A549 (cell line): Measurements from ENCODE around the gene ELMO3. TPM values are rescaled to one million over a fixed set of nuclear protein-coding genes. Genes with fewer than 3 reads are reported as not detected.

Experiments
- ATAC-seq, 2 experiments: fragments of 200-7000 bp in 1 of 2; fragments of >200 bp in 1 of 2; cut with Nextera tagmentation in 1 of 2; cut with Tn5 transposase in 1 of 2; 3 replicates each; pipeline versions ENCODE4 v1.8.0 to v1.9.1; 2018 to 2020; ENCODE audit warnings: mild to moderate bottlenecking in 1 of 2, moderate library complexity in 1 of 2
- CTCF ChIA-PET: fragments of 300-600 bp; sonication (Branson Sonifier 250); formaldehyde crosslinking; extraction: SDS; loops from one replicate; lab custom pipeline; 2021; ENCODE audit warnings: antibody characterized with exemption, inconsistent platforms; lab: Yijun Ruan, JAX
- POLR2A ChIA-PET: fragments of 350-600 bp; formaldehyde crosslinking; extraction: SDS; loops from one replicate; lab custom pipeline; 2021; ENCODE audit warnings: antibody characterized with exemption, inconsistent platforms; lab: Yijun Ruan, JAX
- DNase-seq, 2 experiments: peaks; one replicate each; pipeline versions ENCODE4 v3.0.0 to v3.0.0-alpha.2; 2011 to 2016; ENCODE audit warnings: low read depth in 1 of 2, low spot score in 1 of 2
- FAIRE-seq: peaks from 2 replicates; lab custom pipeline; 2011; peaks lifted over from hg19 to GRCh38; lab: Jason Lieb, UNC
- H3K27ac ChIP-seq, 2 experiments: fragments of >200 bp; sonication (Bioruptor Twin); formaldehyde crosslinking; 3 replicates each; pipeline ENCODE4 v1.5.1; 2016 to 2017
- H3K4me1 ChIP-seq: fragments of >200 bp; sonication (Bioruptor Twin); formaldehyde crosslinking; 3 replicates; pipeline ENCODE4 v1.6.1; 2016
- H3K4me2 ChIP-seq: fragments of >200 bp; sonication (Bioruptor Twin); formaldehyde crosslinking; 3 replicates; pipeline ENCODE4 v1.6.1; 2016
- H3K4me3 ChIP-seq: fragments of >200 bp; sonication (Bioruptor Twin); formaldehyde crosslinking; 3 replicates; pipeline ENCODE4 v1.5.1; 2016
- H3K9me3 ChIP-seq: fragments of >200 bp; sonication (Bioruptor Twin); formaldehyde crosslinking; 3 replicates; pipeline ENCODE4 v1.6.1; 2016
- BCL3 ChIP-seq: fragments of >200 bp; sonication (Bioruptor Twin); formaldehyde crosslinking; IDR thresholded peaks from 3 replicates; pipeline ENCODE4 v1.6.1; 2016
- CBX8 ChIP-seq: fragments of 200-600 bp; sonication (generic); IDR thresholded peaks from 2 replicates; pipeline ENCODE4 v1.6.1; 2016
- CEBPB ChIP-seq, 2 experiments: fragments of >200 bp in 1 of 2; sonication (Bioruptor Twin) in 1 of 2; formaldehyde crosslinking in 1 of 2; IDR thresholded peaks; 2 replicates each; pipeline ENCODE4 v1.6.1; 2012 to 2016
- CHD2 ChIP-seq: fragments of 150-350 bp; IDR thresholded peaks from 2 replicates; pipeline ENCODE4 v1.6.1; 2014; ENCODE audit warnings: low read length; ENCODE audit not compliant: partially characterized antibody
- E2F6 ChIP-seq: IDR thresholded peaks from 2 replicates; pipeline ENCODE4 v1.6.1; 2012; ENCODE audit warnings: low read depth, borderline replicate concordance
- EHF ChIP-seq: fragments of 250-450 bp; sonication (Bioruptor Pico); IDR thresholded peaks from 2 replicates; pipeline ENCODE4 v1.5.0; 2020; ENCODE audit warnings: mild to moderate bottlenecking
- ELK1 ChIP-seq: fragments of 150-350 bp; IDR thresholded peaks from 2 replicates; pipeline ENCODE4 v1.6.1; 2014; ENCODE audit warnings: low read depth, mild to moderate bottlenecking, low read length
- EP300 ChIP-seq, 2 experiments: fragments of >200 bp; sonication (Bioruptor Twin); formaldehyde crosslinking; IDR thresholded peaks; 2 replicates in 1 of 2; 3 replicates in 1 of 2; pipeline ENCODE4 v1.6.1; 2016 to 2017
- FOSB ChIP-seq: fragments of 250-450 bp; sonication (Bioruptor Pico); IDR thresholded peaks from 2 replicates; pipeline ENCODE4 v1.5.0; 2020; ENCODE audit warnings: mild to moderate bottlenecking, moderate library complexity
- FOSL2 ChIP-seq, 2 experiments: fragments of 450-650 bp in 1 of 2; fragments of >200 bp in 1 of 2; sonication (Bioruptor Twin) in 1 of 2; formaldehyde crosslinking; IDR thresholded peaks; 2 replicates each; pipeline versions ENCODE4 v1.5.0 to v1.6.1; 2016 to 2020; ENCODE audit warnings: mild to moderate bottlenecking in 1 of 2, moderate library complexity in 1 of 2
- HDAC2 ChIP-seq: fragments of 200-600 bp; sonication (generic); IDR thresholded peaks from 2 replicates; pipeline ENCODE4 v1.6.1; 2016
- HEYL ChIP-seq: fragments of 250-450 bp; sonication (Bioruptor Pico); IDR thresholded peaks from 2 replicates; pipeline ENCODE4 v1.8.0; 2021; ENCODE audit warnings: mild to moderate bottlenecking, moderate library complexity
- HMGXB4 ChIP-seq: fragments of 250-450 bp; sonication (Bioruptor Pico); IDR thresholded peaks from 2 replicates; pipeline ENCODE4 v1.5.0; 2021; ENCODE audit warnings: mild to moderate bottlenecking, moderate library complexity, borderline replicate concordance
- HOXB13 ChIP-seq: fragments of 250-450 bp; sonication (Bioruptor Pico); IDR thresholded peaks from 2 replicates; pipeline ENCODE4 v1.5.0; 2020; ENCODE audit warnings: low read depth, mild to moderate bottlenecking, moderate library complexity
- HOXB5 ChIP-seq: fragments of 250-450 bp; sonication (Bioruptor Pico); IDR thresholded peaks from 2 replicates; pipeline ENCODE4 v1.5.0; 2020; ENCODE audit warnings: mild to moderate bottlenecking, moderate library complexity
- JUN ChIP-seq, 2 experiments: fragments of >200 bp; sonication (Bioruptor Twin); formaldehyde crosslinking; IDR thresholded peaks; 2 replicates in 1 of 2; 3 replicates in 1 of 2; pipeline ENCODE4 v1.6.1; 2016 to 2017
- JUNB ChIP-seq: fragments of >200 bp; sonication (Bioruptor Twin); formaldehyde crosslinking; IDR thresholded peaks from 2 replicates; pipeline ENCODE4 v1.6.1; 2016
- KDM1A ChIP-seq: fragments of 200-600 bp; sonication (generic); IDR thresholded peaks from 2 replicates; pipeline ENCODE4 v1.6.1; 2016; ENCODE audit warnings: low read depth, mild to moderate bottlenecking
- KDM5A ChIP-seq: fragments of 200-600 bp; sonication (generic); IDR thresholded peaks from 2 replicates; pipeline ENCODE4 v1.6.1; 2016; ENCODE audit warnings: antibody characterized with exemption, mild to moderate bottlenecking
- MAX ChIP-seq: IDR thresholded peaks from 2 replicates; pipeline ENCODE4 v1.6.1; 2012
- MYC ChIP-seq: IDR thresholded peaks from 2 replicates; pipeline ENCODE4 v1.6.1; 2012; ENCODE audit warnings: mild to moderate bottlenecking, inconsistent platforms, low read length, improper control_type of control experiment, borderline replicate concordance
- NPAS2 ChIP-seq: fragments of 250-450 bp; sonication (Bioruptor Pico); IDR thresholded peaks from 2 replicates; pipeline ENCODE4 v1.8.0; 2022; ENCODE audit warnings: mild to moderate bottlenecking, moderate library complexity, borderline replicate concordance
- POLR2A ChIP-seq: IDR thresholded peaks from 2 replicates; pipeline ENCODE4 v1.6.1; 2012; ENCODE audit warnings: mild to moderate bottlenecking, low read length
- POLR2AphosphoS2 ChIP-seq: conservative IDR thresholded peaks from 2 replicates; pipeline ENCODE4 v1.6.1; 2012; ENCODE audit warnings: low read length, improper control_type of control experiment, inconsistent platforms
- RARB ChIP-seq: fragments of 250-450 bp; sonication (Bioruptor Pico); IDR thresholded peaks from 2 replicates; pipeline ENCODE4 v1.8.0; 2021; ENCODE audit warnings: mild to moderate bottlenecking, moderate library complexity
- RCOR1 ChIP-seq: fragments of 150-350 bp; IDR thresholded peaks from 2 replicates; pipeline ENCODE4 v1.6.1; 2014; ENCODE audit warnings: antibody characterized with exemption, low read length, low read depth
- REST ChIP-seq: fragments of 200-600 bp; sonication (generic); IDR thresholded peaks from 2 replicates; pipeline ENCODE4 v1.6.1; 2016; ENCODE audit warnings: antibody characterized with exemption, mild to moderate bottlenecking, moderate library complexity
- SREBF2 ChIP-seq: fragments of 450-650 bp; IDR thresholded peaks from 2 replicates; pipeline ENCODE4 v1.6.1; 2014; ENCODE audit warnings: mild to moderate bottlenecking, moderate library complexity
- TFCP2L1 ChIP-seq: fragments of 250-450 bp; sonication (Bioruptor Pico); IDR thresholded peaks from 2 replicates; pipeline ENCODE4 v1.5.0; 2021; ENCODE audit warnings: mild to moderate bottlenecking
- TP53 ChIP-seq: fragments of 250-450 bp; sonication (Bioruptor Pico); IDR thresholded peaks from 2 replicates; pipeline ENCODE4 v1.5.0; 2021; ENCODE audit warnings: mild to moderate bottlenecking, moderate library complexity
- USF2 ChIP-seq: fragments of 450-650 bp; IDR thresholded peaks from 2 replicates; pipeline ENCODE4 v1.6.1; 2014; ENCODE audit warnings: antibody characterized with exemption
- ZC3H11A ChIP-seq: fragments of 450-650 bp; IDR thresholded peaks from 2 replicates; pipeline ENCODE4 v1.6.1; 2014; ENCODE audit warnings: antibody characterized with exemption, mild to moderate bottlenecking
- ZNF302 ChIP-seq: fragments of 250-450 bp; sonication (Bioruptor Pico); IDR thresholded peaks from 2 replicates; pipeline ENCODE4 v1.9.0; 2021; ENCODE audit warnings: inconsistent platforms, mild to moderate bottlenecking, moderate library complexity
- WGBS: methylation state at CpG from one replicate; pipeline ENCODE4 v1.1.6; 2017; ENCODE audit errors: missing lambda C conversion rate; 5-methylcytosine and 5-hydroxymethylcytosine counted together
- polyA plus RNA-seq, 4 experiments: library from polyadenylated mRNA; depleted of rRNA in 3 of 4; stranded (reverse); fragments of >200 nt; fragmentation: RNase III in 1 of 4; extraction: RNeasy Plus Mini Kit Qiagen cat#74134 plus additional on column Dnase treatment in 1 of 4; gene quantifications; 2 replicates in 3 of 4; 3 replicates in 1 of 4; pipeline ENCODE4 v1.2.3, GENCODE V29; 2011 to 2017

The ELMO3 gene
- polyA plus RNA-seq, 2 of the 4 experiments (the other 2 are of a cell fraction) = 0.62 to 1.4 TPM

- ATAC-seq (peak; percentile 74 to 81), FAIRE-seq (no peak)
- TF ChIP-seq NPAS2 (CRISPR knock-in tag) (no peak), REST (no peak), E2F6 (no peak), ELK1 (no peak), MAX (peak; percentile 76), USF2 (peak; percentile 88), JUN (IDR thresholded peaks at IDR 0.05) (peak in 1 of 2 experiments; percentile 54; a peak in 1 of 5 replicates), CBX8 (no peak), HMGXB4 (no peak), CHD2 (no peak), POLR2AphosphoS2 (no peak), FOSL2 (IDR thresholded peaks at IDR 0.05) (no peak), FOSL2 (CRISPR knock-in tag; IDR thresholded peaks at IDR 0.05) (no peak), KDM1A (no peak), FOSB (CRISPR knock-in tag) (no peak), EP300 (IDR thresholded peaks at IDR 0.05) (no peak), TFCP2L1 (no peak), KDM5A (no peak), TP53 (no peak), RARB (no peak), HOXB13 (CRISPR knock-in tag) (no peak), HOXB5 (CRISPR knock-in tag) (no peak), HDAC2 (no peak), EHF (CRISPR knock-in tag) (no peak), HEYL (no peak), CEBPB (IDR thresholded peaks at IDR 0.05) (no peak), ZC3H11A (no peak), ZNF302 (CRISPR knock-in tag) (no peak), BCL3 (no peak), POLR2A (0 out of 2 replicates have a peak, but pooled peaks have one; percentile 2), MYC (no peak), SREBF2 (no peak), RCOR1 (no peak), JUNB (no peak)
These were observed 48.0 kb upstream of the ELMO3 start, which contains the start of gene B3GNT9 for GRCh38 chr16:67150833-67151396. B3GNT9 (minus strand) TSS chr16:67150998; CDS start chr16:67150485, 513 bp downstream.

More at GRCh38 chr16:67150833-67151396, 48.0 kb upstream of the ELMO3 start, which contains the start of gene B3GNT9:
- peaks cover 14% of the 10 kb centered on the region for H3K4me1 ChIP-seq
- H3K4me3 ChIP-seq = peak within 1 kb of the TSS; percentile 76
- H3K4me2 ChIP-seq = peak within 1 kb of the TSS; percentile 66
- peak; percentile 65 to 82 for DNase-seq
- H3K27ac ChIP-seq = peak within 1 kb of the TSS; percentile 84 to 96
- ChIA-PET CTCF (interaction anchor here (0.6 to 16.0 kb wide), 18 partner anchors 11 to 315 kb away, joined by 3 to 314 read pairs (median 4); partner anchors contain the start of genes CES3, CES4A, FBXL8 and HSF4), POLR2A (interaction anchor here (0.5 to 2.2 kb wide), 7 partner anchors 10 to 258 kb away, joined by 3 to 7 read pairs (median 3); partner anchors contain the start of genes FBXL8 and NOL3)
- H3K9me3 ChIP-seq = no peaks in the 10 kb centered on the region
- 31% methylated on average over 10 of the region's 34 CpGs for WGBS
